ENCODE results near the gene DCANP1. TPM values are rescaled to one million over a fixed set of nuclear protein-coding genes. Genes with fewer than 3 reads are reported as not detected.

DCANP1 gene
- total RNA-seq, 2 donors from 2014 or later: not detected

DNA sequence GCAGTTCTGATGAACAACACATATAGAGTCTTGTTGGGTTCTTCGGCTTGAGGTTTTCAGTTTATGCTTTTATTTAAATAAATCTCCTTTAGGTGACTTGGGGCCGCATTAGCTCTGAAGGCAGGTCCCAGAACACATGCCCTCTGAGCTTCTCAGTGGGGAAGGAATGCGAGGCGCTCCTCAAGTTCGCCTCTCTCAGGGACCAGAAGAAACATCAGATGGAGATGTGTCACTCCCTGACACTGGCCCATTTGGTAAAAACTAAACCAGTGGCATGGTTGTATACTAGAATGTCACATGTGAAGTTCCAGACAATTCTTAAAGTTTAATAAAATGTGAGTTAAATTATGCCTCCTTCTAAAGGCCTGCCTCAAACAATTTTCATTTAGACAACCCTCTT lies 50.1 kb downstream of the DCANP1 start:
- intact Hi-C loops (cut with DNase I): no loop called here
- no peak for DNase-seq (ENCODE audit: low spot score)

DNA sequence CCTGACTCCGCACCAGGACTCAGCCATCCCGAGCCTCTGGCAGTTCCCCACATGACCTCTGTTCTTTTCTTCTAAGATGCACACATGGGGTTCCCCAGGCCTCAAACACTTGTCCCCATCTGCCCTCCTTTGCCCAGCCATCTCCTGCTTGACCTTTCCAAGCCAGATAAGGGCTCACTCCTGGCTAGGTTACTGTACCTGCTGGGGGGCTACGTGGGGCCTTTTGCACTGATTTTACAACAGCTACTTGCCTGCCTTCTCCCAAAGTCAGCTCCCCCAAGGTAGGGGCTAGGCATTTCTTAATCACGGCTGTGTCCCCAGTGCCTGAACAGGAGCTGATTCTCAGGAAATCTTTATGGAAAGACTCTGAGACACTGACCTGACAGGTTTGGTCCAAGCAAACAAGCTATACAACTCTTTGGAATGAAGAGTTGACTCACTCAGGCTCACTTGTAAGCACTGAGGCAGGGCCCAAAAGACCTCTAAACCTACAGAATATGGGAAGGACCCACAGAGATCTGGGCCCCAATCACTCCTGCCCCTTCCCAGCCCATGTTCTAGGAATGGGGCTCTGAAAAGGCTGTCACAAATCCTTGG lies 50.6 kb downstream of the DCANP1 start:
- intact Hi-C loops (cut with DNase I): no loop called here
- DNase-seq (ENCODE audit: low spot score): no peak

DNA sequence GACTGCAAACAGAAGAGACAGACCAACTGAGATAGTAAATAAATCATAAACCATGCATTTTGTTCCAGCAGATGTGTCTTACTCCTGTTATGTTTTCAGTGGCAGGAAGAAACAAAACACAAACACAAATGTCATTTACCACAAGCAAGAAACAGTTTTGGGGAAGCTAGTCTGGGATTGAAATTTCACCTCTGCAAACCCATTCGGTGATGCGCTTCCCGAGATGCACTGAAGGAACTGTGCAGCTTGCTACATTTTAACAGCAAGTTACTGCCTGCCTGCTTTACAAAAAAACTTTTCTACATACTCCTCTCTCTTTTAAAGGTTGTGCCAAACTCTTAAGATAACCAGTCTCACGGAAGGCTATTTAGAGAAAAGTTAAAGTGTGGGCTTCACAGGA lies 51.3 kb downstream of the DCANP1 start:
- no peak for DNase-seq (ENCODE audit: low spot score)
- intact Hi-C loops (cut with DNase I): loop anchor here in 1 of 2 donors (1.0 kb wide), 1 partner anchor 10 kb away; no protein-coding TSS in a partner anchor

DNA sequence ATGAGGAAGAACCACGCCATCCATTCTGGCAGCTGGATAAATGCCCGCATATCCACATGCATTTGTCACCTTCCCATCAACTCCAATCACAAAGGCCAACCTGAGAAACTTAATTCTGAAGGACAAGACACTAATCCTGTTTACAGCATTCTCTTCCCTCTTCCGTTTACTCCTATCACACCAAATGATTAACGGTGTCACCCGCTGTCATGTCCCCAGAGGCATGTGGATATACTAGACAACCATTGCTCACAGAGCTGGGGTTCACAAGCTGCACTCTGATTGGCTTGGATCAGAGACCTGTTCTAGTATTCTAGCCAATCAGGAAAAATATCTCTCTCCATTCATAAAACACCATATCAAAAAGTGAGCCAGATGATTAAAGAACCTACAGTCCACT lies 51.7 kb downstream of the DCANP1 start:
- intact Hi-C loops (cut with DNase I): loop anchor here in 1 of 2 donors (1.0 kb wide), 1 partner anchor 9 kb away; no protein-coding TSS in a partner anchor
- no peak for DNase-seq (ENCODE audit: low spot score)

Other genes with a start within 250 kb of the DCANP1 start
- gene MACROH2A1, start 48.1 kb downstream of the DCANP1 start, total RNA-seq: 10 to 100 TPM; 98.0 to 99.6 TPM
- gene TIFAB, start 5.0 kb upstream of the DCANP1 start, total RNA-seq: not detected
- not detected for gene NEUROG1, start 88.6 kb upstream of the DCANP1 start, total RNA-seq
- gene CXCL14, start 131.6 kb upstream of the DCANP1 start, total RNA-seq: 10 to 100 TPM; 52.6 to 87.3 TPM

All from posterior vena cava (tissue), 2 donors.